NCI-H2196 treated with DMSO at 0.1 percent for 48 hours (cell line): Measurements from ENCODE around the gene ABAT.
"Not testable (repeated sequence)": the region's sequence is repeated elsewhere in the genome, so short reads cannot be mapped to it uniquely, and the experiment has no call there.

Source experiments
- DNase-seq: peaks from one replicate; lab custom pipeline; 2025; ENCODE audit not compliant: unreplicated experiment; lab: John Stamatoyannopoulos, UW

Gene ABAT

DNA sequence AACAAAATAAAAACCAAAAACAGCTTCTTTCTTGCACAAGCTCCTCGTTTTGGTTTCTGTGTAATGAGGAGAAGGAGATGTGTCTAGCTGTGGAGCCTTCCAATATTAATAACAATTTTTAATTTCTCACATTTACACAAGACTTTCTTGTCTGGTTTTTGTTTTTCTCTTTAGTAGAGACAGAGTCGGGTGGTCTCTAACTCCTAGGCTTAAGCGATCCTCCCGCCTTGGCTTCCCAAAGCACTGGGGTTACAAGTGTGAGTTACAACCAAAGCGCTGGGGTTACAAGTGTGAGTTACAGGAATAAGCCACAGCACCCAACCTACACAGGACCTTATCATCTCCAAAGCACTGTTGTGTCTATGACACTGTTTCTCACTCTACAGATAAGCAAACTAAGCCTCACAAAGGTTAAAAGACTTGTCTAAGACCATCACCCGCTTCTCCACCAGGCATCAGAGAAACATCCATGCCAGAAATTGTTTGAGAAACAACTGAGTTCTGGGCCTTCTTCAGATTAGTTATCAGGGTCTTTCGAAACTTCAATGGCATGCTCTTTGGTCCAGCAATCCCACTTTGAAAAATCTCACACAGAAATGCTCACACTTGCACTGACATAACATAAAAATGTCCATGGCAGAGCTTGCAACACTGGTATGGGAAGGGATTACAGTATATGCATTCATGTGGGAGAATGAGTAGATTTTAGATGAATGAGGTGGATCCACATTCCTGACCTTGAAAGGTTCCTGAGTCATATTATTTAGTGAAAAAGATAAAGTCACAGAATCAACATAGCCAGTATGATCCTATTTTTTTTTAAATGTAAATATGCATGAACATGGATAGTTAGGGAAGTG, 3.9 kb downstream of the ABAT start:
- no peak for DNase-seq

DNA sequence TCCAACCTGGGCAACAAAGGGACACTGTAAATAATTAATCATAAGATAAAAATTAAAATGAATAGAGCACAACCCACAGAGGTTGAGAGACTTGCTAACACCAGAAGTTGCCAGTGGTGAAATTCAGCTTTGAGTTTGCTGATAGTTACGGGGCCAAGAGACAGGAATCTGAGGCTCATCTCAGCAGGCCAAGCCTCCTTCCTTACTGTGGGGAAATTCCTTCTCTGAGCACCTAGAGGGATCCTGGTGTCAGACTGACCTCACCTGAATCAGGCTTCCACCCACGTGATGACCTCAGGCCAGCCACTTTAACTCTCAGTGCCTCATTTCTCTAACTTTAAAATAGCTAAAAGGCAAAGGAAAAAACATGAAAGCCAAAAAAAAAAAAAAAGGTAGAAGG, 4.7 kb downstream of the ABAT start:
- no peak for DNase-seq

DNA sequence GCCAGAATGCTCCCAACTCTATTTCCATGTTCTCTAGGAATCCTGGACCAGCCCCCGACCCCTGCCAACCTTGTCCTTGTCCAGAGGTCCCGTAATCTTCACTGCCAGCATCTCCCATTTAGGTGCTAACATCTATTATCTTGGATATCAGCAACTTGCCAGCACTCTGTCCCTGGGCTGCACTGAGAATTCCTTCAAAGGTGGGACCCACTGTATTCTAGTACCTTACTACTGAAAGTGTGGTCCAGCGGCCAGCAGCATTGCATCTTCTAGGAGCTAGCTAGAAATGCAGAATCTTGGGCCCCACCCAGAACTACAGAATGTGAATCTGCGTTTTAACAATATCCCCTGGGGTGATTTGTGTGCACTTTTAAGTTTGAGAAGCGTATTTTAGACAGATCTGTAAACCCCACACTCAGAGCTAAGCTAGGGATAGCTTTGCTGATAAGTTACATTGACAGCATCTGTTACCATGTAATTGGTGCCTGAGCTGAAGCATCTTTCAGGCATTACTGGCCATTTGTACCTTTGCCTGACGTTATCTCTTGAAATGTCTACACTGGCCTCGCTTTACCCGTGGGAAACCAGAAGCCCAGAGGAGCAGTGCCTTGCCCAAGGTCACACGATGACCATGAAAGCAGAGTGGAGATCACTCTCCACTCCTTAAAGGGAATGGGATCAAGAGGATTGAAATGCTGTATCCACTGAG, 8.3 kb downstream of the ABAT start:
- DNase-seq: no peak

DNA sequence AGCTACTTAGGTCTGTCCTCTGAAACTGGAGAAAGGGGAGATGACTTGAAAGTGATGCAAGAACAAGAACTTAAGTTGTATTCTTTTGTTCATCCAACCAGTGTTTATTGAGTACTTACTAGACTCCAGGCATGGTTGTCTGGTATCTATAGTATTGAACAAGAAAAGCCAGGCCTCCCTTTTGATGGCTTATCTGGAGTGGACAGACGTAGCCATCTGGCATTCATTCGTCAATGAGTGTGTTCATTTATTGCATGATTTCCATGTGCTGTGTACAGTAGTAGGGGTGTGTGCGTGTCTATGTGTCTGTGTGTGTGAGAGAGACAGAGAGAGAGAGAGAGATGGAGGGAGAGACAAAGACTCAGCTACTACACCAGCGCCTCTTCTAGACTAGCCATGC, 9.2 kb downstream of the ABAT start:
- DNase-seq: no peak

DNA sequence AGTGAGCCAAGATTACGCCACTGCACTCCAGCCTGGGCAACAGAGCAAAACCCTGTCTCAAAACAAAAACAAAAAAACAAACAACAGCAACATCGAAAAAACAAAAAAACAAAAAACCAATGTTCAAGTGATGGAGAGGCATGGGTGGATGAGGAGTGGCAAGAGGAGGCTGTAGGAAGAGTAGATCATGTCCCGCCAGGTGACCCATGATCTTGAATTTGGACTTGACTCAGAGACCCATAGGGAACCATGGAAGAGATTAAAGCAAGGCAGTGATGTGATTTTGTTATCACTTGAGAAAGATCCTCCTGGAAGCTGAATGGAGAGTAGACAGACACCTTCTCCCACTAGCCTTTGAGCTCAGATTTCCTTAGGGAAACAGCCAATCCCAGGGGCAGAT, 11.2 kb downstream of the ABAT start:
- no peak for DNase-seq

DNA sequence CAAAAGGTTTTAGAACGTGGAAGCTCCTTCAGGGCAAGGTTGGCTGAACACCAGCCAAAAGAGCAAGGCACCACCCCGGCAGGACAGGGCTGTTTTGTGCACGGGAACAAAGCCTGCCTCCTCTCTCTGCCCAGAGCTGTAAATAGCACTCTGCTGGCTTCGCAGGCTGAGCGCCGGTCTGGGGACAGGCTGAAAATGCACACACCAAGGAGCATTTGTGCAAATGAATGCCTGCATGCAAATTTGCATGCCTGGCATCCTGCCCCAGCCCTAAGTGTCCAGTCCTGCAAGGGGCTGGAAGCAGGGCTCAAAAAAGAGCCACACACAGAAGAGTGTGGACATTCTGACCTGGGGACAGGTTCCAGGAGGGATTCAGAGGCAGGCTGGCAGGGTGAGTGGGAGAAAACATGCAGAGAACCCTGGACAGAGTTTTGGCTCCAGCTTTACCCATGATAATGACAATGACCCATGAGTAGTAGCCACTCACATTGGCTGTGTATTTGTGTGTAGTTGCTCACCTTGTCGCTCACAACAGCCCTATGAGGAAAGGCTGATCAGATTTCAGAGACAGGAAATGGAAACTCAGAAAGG, 11.7 kb downstream of the ABAT start:
- DNase-seq: peak; percentile 10

DNA sequence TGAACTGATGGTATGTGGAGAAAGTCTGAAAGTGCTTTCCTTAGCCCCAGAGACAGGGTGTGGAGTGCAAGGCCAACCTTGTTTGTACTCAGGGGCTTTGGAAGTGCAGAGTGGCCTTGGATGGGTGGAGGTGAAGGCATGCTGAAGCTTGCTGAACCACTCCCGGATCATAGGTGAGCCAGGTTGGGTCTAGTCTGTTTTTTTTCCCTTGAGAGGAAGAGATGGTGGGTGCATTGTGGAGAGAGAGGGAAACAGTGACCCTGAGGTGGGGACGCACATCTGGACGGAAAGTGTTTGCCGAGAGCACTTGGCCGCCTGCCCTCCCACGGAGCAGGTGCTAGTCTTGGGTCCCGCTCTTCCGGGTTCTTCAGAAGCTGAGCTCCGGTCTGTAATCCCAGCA, 12.5 kb downstream of the ABAT start:
- no peak for DNase-seq

DNA sequence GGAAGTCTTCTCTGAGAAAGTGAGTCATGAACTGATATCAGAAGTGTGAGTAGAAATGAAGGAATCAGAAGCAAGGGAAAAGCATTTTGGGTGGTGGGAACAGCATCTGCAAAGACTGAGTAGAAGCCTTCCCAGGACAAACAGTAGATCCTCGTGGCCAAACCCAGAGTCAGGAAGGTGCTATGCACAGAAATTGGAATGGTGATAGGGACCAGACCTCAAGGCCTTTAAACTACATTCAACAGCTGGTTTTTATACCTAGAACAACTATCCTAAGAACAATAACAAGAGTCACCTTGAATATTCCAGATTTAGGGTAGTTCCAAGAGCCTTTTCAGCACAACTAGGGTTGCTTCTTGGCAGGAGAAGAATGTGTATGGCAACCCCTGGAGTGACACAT, 15.3 kb downstream of the ABAT start:
- no peak for DNase-seq

DNA sequence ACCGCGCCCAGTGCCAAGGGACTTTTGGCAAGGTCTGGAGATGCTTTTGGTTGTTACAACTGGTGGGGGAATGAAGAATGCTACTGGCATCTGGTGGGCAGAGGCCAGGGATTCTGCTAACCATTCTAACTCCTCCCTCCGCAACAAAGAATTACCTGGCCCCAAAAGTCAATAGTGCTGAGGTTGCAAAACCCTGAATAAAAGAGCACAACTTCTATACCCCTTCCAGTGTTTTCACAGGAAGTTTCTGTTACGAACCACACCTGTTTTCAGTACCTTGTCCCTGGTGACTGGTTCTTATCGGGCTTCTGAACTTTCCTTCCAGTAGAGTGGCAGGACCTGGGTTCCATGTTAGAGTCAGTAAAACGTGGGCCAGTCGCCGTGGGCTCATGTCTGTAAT, 17.3 kb downstream of the ABAT start:
- no peak for DNase-seq

DNA sequence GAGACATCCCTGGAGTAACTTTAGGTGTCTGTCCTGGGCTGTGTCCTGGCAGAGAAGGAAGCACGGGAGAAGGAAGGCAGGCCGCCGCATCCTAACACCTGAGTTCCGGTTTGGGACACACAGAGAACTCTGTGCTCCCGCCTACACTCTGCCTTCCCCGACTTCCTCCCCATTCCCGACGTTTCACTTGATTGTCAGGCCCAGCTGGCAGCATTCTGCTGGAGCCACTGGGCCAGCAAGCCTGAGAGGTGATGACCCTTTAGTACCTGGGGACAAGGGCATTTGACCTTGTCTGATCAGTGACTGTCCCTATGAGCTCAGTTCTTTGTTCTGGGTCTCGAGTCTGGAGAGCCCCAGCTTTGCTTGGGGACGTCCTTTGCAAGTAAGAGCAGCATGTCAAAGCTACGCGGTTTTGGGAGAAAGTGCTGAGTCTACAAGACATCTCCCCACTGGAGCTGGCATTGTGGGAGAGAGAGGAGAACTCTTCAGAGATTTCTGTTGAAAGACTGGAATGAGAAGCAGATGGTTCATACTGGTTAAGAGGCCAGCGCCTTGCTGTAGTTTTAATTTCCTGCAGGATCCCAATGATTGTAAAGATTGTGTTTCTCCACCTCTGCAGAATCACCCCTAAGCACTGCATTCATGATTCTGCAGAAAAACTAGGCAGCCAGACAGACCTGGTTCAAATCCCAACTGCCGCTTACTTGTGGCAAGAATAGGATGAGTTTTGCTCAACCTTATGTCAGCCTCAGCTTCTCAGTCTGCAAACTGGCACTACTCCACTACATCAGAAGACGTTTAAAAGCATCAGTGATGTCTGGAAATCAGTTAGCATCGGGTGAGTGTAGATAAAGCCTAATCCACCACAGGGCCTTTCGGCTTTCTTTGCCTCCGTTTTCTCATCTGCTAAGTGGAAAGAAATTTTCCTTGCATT, 20.6 kb downstream of the ABAT start:
- DNase-seq: no peak

DNA sequence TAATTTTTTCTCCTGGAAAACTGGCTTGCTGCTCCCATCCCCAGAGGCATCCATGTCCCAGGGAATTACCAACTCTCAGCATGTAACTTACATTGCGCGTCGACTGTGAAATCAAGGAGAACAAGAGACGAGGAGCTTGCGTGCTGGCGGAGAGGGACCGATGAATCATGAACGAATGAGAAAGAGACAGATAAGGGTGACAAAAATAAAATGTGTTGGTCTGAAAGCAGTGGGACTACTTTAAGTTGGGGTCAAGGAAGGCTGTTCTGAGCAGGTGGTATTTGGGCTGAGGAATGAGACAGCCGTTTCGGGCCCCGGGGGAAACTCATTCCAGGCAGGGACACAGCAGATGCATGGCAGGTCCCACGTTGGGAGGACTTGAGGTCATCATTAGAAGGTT, 22.5 kb downstream of the ABAT start:
- no peak for DNase-seq

DNA sequence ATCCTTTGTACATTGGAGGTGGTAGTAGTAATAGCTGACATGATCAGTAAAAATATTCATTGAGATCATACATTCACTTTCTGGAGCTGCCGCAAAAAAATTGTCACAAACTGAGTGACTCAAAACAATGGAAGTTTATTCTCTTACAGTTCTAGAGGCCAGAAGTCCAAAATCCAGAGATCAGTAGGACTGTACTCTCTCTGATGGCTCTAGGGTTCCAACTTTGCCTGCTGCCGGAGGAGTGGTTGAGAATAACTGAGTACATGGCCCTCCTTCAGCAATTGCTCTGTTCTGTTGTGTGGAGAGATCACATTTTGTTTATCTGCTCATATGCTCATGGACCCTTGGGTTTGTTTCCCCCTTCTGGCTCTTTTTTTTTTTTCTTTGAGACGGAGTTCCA, 23.5 kb downstream of the ABAT start:
- no peak for DNase-seq

DNA sequence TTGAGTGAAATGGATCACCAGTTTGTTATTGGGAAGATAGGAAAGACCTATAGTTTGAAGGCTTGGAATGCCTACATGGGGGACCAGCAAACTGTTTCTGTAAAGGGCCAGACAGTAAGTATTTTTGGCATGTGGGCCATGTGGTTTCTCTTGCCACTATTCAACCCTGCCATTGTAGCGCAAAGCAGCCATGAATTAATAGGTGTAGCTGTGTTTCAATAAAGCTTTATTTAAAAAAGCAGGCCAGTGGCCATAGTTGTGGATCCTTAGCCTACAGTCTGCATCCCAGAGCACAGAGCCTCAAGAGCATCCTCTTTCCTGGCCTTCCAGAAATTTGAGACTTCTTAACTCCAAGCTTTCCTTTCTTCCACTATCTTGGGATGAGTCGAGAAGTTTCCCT, 29.3 kb downstream of the ABAT start:
- DNase-seq: no peak

DNA sequence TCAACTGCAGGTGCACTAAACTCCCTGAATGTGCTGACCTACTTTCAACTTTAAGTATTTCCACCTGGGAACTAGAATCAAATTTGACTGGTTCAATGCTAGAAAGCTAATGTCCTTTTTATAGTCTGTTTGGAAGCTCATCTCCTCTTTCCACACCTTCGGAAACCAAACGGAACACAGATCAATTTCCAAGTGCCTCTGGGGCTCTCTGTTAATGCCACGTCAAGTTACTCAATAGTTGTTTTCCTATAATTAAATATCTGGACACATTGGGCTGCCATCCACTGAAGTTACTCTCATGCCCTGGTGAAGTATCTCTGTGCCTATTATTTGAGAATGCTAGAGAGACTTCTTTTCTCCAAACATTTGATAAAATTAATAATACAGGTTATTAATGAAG, 29.7 kb downstream of the ABAT start:
- no peak for DNase-seq

DNA sequence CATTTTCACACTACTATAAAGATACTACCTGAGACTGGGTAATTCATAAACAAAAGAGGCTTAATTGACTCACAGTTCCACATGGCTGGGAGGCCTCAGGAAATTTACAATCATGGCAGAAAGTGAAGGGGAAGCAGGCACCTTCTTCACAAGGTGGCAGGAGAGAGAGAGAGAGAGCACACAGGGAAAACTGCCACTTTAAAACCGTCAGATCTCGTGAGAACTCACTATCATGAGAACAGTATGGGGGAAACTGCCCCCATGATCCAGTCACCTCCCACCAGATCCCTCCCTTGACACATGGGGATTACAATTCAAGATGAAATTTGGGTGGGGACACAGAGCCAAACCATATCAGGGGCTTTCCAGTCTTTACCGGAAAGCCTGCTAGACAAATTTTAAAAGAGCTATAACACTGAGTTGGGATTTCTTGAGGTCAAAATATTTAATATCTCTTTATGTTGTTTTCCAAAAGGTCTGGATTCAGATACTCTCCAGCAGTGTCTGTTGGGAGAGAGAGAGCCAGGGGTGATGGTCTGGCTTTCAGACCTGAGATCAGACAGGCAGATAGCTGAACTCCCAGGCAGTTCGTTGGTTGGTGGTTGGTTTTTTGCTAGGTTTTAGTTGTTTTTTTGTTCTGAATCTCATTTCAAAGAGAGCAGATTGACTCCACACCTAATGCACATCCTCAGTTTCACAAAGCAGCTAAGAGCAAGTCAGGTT, 30.8 kb downstream of the ABAT start:
- not testable (repeated sequence) for DNase-seq

DNA sequence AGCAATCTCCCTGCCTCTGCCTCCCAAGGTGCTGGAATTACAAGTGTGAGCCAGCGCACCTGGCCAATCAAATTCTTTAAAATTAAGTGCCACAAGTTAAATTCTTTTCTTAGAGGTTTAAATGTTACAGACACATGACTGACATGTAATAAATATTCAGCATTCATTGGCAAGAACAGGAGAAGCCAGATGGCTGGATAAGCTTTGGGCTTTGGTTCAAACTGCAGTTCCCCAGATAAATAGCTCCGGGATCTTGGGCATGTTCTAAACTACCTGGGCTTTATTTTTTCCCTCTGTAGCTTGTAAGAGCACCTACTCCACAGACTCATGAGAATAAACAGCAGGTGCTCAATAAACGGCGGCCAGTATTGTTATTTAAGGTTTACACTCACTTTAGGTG, 34.1 kb downstream of the ABAT start:
- DNase-seq: no peak

DNA sequence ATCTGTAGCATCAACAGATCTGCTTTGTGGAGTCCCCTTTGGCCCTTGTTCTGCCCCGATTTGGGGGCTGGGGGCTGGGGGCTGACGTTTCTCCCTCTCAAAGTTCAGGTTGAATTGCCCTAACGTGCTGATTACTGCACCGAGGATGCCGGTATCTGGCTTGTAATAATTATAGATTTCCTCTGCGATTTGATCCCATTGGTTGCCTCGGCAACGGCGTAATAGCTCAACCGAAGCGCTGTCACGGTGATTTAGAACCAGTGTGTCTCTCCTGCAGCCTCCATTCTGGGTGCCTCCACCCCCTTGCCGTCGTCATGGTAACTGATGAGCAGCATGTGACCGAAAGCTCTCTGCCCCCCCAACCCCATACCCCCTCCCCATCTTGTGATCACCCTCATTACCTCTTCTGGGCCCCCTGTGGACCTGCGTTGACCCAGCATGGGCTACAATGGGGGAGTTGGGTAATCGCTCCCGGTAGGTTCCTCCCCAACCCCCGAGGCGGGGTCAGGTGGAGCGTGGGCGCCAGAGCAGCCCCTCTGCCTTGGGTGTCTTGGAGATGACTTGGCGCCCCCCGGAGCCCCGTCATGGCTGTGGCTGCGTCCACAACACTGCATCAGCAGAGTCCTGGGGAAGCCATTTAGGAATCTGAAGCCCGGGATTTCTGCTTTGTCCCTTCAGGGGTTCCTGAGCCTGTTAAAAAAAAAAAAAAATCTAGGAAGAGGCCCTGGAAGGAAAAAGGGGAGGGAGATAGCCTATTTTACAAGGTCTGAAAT, 38.4 kb downstream of the ABAT start:
- no peak for DNase-seq

DNA sequence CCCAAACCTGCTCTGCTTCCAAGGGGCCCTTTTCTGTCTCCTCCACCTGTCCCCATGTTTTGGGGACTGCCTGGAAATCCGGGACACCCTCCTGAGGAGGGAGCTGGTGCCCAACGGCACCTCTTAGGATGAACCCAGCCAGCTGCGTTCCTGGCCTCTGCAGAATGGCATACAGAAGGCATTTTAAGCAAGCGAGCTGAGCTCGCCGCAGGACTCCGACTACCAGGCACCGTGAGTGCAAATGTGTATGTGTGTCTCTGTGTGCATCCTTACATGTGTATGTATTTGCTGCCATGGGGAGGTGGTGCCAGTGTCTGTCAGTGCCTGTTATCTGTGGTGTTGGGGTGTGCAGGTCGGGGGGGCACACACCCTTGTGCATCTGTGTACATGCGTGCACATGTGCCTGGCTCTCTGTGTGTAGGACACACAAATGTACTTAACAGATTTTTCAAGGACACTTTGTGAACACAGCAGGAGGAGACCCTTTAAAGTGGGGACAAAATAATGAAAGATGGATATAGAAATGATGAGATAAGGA, 39.3 kb downstream of the ABAT start:
- DNase-seq: no peak

DNA sequence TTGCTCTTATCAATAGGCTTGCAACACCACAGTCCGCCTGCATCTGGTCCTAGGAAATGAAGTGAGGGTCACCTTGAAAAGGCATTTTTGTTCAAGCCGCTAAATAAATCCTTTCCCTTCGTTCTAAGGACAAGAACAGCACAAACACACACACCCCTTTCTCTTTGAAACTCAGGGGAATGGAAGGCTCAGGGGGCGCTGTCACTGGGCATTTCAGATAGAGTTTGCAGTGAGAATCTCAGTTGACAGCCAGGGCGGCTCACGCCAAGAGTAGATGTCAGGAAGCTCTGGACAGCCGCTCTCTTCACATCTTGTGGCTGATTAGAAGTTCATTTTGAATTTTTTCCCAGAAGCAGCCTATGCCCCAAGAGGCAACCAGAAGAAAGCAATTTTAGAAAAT, 39.8 kb downstream of the ABAT start:
- no peak for DNase-seq

DNA sequence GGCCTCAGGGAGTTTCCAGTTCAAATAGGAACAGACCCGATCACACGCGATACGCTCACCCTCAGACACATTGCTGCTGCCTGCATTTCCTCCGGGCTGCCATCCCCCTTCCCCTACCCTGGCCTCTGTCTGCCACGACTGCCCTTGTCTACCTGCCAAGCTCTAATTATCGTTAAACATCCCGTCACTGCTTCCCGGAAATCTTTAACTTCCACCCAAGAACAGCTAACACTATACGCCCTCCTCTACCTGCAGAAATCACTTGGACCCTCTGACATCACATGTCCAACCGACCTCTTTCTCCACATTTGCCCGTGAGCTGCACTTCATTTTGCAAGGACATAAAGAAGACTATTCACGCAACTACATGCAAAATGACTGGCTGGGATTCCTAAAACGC, 40.4 kb downstream of the ABAT start:
- DNase-seq: no peak
